HG02938 (cell line): ENCODE data around the gene ACE.

Experiments used
- ATAC-seq: cut with Tn5 transposase; IDR thresholded peaks from one replicate; pipeline ENCODE4 v1.9.1; 2021; ENCODE audit warnings: mild to moderate bottlenecking, moderate library complexity; ENCODE audit not compliant: unreplicated experiment

The ACE gene

DNA sequence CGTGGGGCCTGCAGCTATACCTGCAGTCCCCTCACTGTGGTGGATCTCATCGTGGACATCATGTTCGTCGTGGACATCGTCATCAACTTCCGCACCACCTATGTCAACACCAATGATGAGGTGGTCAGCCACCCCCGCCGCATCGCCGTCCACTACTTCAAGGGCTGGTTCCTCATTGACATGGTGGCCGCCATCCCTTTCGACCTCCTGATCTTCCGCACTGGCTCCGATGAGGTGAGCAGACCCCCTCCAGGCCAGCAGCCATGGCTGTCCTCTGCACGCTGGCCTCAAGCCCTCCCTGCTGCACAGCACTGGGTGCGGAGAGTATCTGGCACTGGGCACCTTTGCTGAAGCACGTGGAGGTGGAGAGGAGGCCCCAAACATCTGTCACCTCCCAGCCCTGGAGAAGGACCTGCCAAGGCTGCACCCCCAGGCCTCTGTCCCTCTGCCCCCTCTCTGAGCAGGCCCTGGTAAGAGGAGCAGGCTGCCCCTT lies 57.3 kb downstream of the ACE start:
- no peak for ATAC-seq

DNA sequence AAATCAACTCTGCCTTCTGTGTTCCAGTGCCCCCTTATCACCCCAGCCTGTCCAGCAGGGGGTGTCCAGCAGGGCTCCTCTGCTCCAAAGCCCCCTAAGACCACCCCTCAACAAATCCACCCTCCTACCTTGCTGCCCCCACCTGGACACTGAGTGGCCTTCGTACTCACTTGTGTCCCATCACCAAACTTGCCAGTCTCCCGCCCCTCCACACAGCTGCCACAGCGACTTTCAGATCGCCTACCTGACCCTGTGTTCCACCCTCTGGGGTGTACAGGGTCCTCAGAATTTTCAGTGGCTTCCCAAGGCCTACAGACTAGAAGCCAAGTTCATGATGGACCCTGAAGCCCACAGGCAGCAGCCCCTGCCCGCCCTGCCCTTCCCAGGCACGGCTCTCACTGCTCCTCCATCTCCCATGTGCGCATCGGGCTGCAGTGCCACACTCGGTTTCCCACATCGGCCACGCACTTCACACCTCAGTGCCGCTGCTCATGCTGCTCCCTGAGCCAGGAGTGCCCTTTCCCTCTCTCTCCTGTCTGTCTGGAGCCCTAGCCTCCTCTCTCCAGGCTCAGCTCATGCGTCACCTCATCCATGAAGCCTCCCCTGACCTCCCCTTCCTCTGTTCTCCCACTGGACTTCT lies 58.1 kb downstream of the ACE start:
- ATAC-seq = no peak

GRCh38 chr17:63535640-63536039 lies 58.8 kb downstream of the ACE start:
- ATAC-seq = no peak

GRCh38 chr17:63537001-63537400 lies 60.1 kb downstream of the ACE start:
- ATAC-seq = no peak

GRCh38 chr17:63537991-63538692 lies 61.3 kb downstream of the ACE start:
- no peak for ATAC-seq

GRCh38 chr17:63538693-63539595 lies 62.1 kb downstream of the ACE start:
- no peak for ATAC-seq

GRCh38 chr17:63540590-63540989 lies 63.7 kb downstream of the ACE start:
- ATAC-seq = no peak

GRCh38 chr17:63542218-63542545 lies 65.3 kb downstream of the ACE start:
- ATAC-seq = no peak

GRCh38 chr17:63542942-63543821 lies 66.3 kb downstream of the ACE start:
- ATAC-seq = no peak

GRCh38 chr17:63543822-63544420 lies 67.1 kb downstream of the ACE start:
- ATAC-seq = no peak

DNA sequence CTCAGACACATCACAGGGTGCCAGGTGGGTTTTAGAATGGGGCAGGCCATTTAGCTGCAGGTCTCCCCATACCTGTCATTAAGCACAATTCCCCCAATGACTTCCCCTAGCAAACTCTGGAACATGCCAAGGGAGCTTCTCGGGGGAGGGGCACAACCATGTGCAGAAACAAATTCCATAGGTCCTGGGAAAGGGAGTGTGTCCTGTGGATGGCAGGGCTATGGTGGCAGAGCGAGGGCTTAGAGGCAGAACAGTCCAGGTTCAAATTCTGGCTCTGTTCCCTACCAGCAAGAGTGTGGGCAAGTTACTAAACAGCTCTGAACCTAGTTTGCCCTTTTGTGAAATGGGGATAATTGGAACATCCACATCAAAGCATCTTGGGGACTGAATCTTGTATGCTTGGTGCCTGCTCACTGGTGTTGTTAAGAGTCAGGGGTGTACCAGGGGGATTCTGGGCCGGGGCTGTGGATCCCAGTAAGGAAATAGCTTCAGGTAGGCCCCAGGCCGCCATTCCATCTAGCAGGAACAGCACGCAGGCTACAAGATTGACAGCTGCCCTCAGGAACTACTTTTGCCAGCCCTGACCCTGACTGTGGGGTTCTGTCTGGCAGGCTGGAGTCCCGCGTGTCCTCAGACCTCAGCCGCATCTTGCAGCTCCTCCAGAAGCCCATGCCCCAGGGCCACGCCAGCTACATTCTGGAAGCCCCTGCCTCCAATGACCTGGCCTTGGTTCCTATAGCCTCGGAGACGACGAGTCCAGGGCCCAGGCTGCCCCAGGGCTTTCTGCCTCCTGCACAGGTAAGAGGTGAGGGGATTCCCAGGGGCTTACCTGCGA lies 67.8 kb downstream of the ACE start:
- no peak for ATAC-seq

DNA sequence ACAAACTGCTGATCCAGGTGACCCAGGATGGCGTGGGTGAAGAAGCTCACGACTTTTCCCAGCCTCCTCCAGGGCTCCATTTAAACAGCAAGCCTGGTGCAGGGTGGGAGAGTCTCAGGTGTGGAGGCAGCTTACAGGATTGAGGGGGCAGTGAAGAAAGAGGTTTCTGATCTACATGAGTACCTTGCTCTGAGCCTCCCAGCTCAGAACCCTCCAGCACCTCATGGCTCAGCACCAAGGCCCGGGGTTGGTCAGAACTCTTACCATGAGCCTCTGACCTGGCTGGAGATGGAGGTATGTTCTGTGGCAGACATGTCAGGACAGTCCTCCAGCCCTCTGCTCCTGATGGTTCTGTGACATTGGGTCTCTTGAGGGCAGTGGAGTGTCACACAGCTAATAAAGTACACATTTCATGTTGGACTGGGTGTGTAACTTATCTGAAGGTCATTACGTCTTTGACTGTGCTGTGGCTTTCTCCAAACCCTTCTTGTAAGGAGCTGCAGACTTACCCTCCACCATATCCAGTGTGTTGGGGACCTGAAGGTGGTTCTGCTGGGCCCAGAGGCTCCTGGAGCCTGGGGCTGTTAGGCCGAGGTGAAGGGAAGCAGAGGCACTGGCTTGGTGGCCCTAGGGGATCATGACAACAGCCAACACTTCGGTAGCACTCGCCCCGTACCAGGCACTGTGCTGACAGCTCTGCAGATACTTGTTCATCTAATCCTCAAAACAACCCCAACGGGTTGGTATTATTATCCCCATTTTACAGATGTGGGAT lies 69.6 kb downstream of the ACE start:
- ATAC-seq = no peak

DNA sequence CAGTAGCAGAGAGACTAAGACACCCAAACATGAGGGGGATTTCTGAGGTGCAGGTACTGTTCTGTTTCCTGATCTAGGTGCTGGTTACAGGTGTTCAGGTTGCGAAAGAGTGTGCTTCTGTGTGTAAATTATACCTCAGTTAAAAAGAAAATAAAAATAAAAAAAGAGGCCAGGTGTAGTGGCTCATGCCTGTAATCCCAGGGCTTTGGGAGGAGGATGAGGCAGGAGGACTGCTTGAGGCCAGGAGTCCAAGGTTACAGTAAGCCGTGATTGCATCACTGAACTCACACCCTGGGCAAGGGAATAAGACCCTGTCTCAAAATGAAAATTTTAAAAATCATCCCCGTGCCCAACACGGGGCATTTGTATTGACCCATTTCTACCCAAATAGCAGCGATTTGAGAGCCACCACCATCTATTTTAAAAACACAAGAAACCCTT lies 70.2 kb downstream of the ACE start:
- ATAC-seq = no peak
